K562 (cell line): ENCODE results near the gene DYNC1I1. TPM values are rescaled to one million over a fixed set of nuclear protein-coding genes. Genes with fewer than 3 reads are reported as not detected.

Experiments used
- ATAC-seq: fragments of 200-7000 bp; cut with Tn5 transposase; 3 replicates; pipeline ENCODE4 v1.9.1; 2020; ENCODE audit warnings: moderate library complexity
- BruUV-seq: library from RNA; stranded (reverse); fragments of 400-500 nt; replicated peaks from 2 replicates; lab custom pipeline; 2021; lab: Mats Ljungman, UMichigan
- CTCF ChIA-PET: fragments of 300-600 bp; formaldehyde crosslinking; extraction: SDS; loops from one replicate; lab custom pipeline; 2021; ENCODE audit warnings: low intra/inter-chr PET ratio; lab: Yijun Ruan, JAX
- POLR2A ChIA-PET: fragments of 300-600, 350-650 bp; sonication (Branson Sonifier 250); formaldehyde crosslinking; extraction: SDS; loops from one replicate; lab custom pipeline; 2021; ENCODE audit warnings: antibody characterized with exemption, inconsistent platforms; lab: Yijun Ruan, JAX
- DNase-seq, 4 experiments: peaks; one replicate each; pipeline versions ENCODE4 v3.0.0 to v3.0.0-alpha.2; 2011 to 2018; ENCODE audit warnings: low spot score in 3 of 4, mixed read lengths in 3 of 4; ENCODE audit errors: extremely low read depth in 1 of 4
- FAIRE-seq: peaks from 2 replicates; lab custom pipeline; 2011; peaks lifted over from hg19 to GRCh38; lab: Jason Lieb, UNC
- H2AFZ ChIP-seq: 2 replicates; pipeline ENCODE4 v1.6.0; 2011; ENCODE audit warnings: low read depth, low read length, control low read depth, inconsistent platforms
- H3K27ac ChIP-seq: fragments of 200-600 bp; 3 replicates; pipeline ENCODE4 v1.8.0; 2011; ENCODE audit warnings: low read depth, mild to moderate bottlenecking, control low read depth, inconsistent platforms, low read length, moderate library complexity, mixed read lengths; ENCODE audit errors: extremely low read depth
- H3K27me3 ChIP-seq, 2 experiments: fragments of 300-600 bp in 1 of 2; 2 replicates in 1 of 2; 3 replicates in 1 of 2; pipeline versions ENCODE4 v1.6.0 to v1.8.0; 2011; ENCODE audit warnings: inconsistent platforms in 2 of 2, low read length in 2 of 2, mild to moderate bottlenecking in 1 of 2, mixed read lengths in 1 of 2, moderate library complexity in 1 of 2; ENCODE audit not compliant: control insufficient read depth in 2 of 2, insufficient read depth in 2 of 2
- H3K36me3 ChIP-seq: fragments of 300-600 bp; 3 replicates; pipeline ENCODE4 v1.8.0; 2011; ENCODE audit warnings: mild to moderate bottlenecking, low read length, inconsistent platforms; ENCODE audit not compliant: control insufficient read depth, insufficient read depth
- H3K4me1 ChIP-seq, 2 experiments: fragments of 200-600 bp in 1 of 2; replicated peaks in 1 of 2; 2 replicates in 1 of 2; 3 replicates in 1 of 2; pipeline versions ENCODE4 v1.5.1 to v1.8.0; 2011; ENCODE audit warnings: inconsistent platforms in 2 of 2, low read length in 2 of 2, mild to moderate bottlenecking in 1 of 2, mixed read lengths in 1 of 2, moderate library complexity in 1 of 2; ENCODE audit not compliant: control insufficient read depth in 2 of 2, insufficient read depth in 2 of 2
- H3K4me2 ChIP-seq: 2 replicates; pipeline ENCODE4 v1.6.1; 2011; ENCODE audit warnings: low read length, control low read depth, inconsistent platforms, mixed read lengths; ENCODE audit not compliant: insufficient read depth
- H3K4me3 ChIP-seq: fragments of 200-600 bp; sonication (generic), shearing (Covaris generic); 2 replicates; pipeline ENCODE4 v1.5.1; 2016; ENCODE audit warnings: control low read depth, inconsistent platforms
- H3K79me2 ChIP-seq: fragments of 200-600 bp; 3 replicates; pipeline ENCODE4 v1.8.0; 2011; ENCODE audit warnings: low read length, inconsistent platforms; ENCODE audit not compliant: control insufficient read depth, insufficient read depth
- H3K9ac ChIP-seq, 2 experiments: 2 replicates each; pipeline versions ENCODE4 v1.6.0 to v1.6.1; 2011; ENCODE audit warnings: low read depth in 2 of 2, low read length in 2 of 2, control low read depth in 1 of 2, inconsistent platforms in 1 of 2, mild to moderate bottlenecking in 1 of 2, mixed read lengths in 1 of 2; ENCODE audit not compliant: insufficient read depth in 1 of 2
- H3K9me1 ChIP-seq: one replicate; pipeline ENCODE4 v1.6.0; 2011; ENCODE audit warnings: inconsistent platforms, mild to moderate bottlenecking, low read length, moderate library complexity; ENCODE audit not compliant: control insufficient read depth, insufficient read depth
- H3K9me3 ChIP-seq: replicated peaks from 2 replicates; pipeline ENCODE4 v1.5.1; 2011; ENCODE audit warnings: low read depth, low read length, inconsistent platforms; ENCODE audit not compliant: control insufficient read depth, insufficient read depth
- H4K20me1 ChIP-seq: replicated peaks from 2 replicates; pipeline ENCODE4 v1.6.1; 2011; ENCODE audit warnings: low read length, inconsistent platforms, mixed read lengths; ENCODE audit not compliant: control insufficient read depth, insufficient read depth
- ARHGAP35 ChIP-seq: fragments of 450-650 bp; IDR thresholded peaks from 2 replicates; pipeline ENCODE4 v1.6.1; 2018; ENCODE audit not compliant: partially characterized antibody
- TAF7 ChIP-seq: fragments of 450-650 bp; IDR thresholded peaks from 2 replicates; pipeline ENCODE4 v1.6.1; 2016; ENCODE audit warnings: missing genetic modification characterization, missing compliant biosample characterization
- ZNF212 ChIP-seq: fragments of 450-650 bp; formaldehyde crosslinking; IDR thresholded peaks from 2 replicates; pipeline ENCODE4 v1.4.0; 2020; ENCODE audit warnings: mild to moderate bottlenecking
- WGBS: fragments of 100-300 bp; shearing (Covaris generic); methylation state at CpG from one replicate; pipeline ENCODE4 v1.1.6; 2016; ENCODE audit warnings: low coverage, mixed read lengths; ENCODE audit not compliant: insufficient coverage; ENCODE audit errors: missing lambda C conversion rate; 5-methylcytosine and 5-hydroxymethylcytosine counted together
- in situ Hi-C: fragments of 300-500 bp; cut with MboI; formaldehyde crosslinking; loops from 4 replicates; pipeline ENCODE4 v1.15.0; 2018; ENCODE audit warnings: inconsistent platforms, mixed read lengths
- intact Hi-C: fragments of 100-400 bp; cut with micrococcal nuclease; formaldehyde crosslinking; loops from 2 replicates; pipeline ENCODE4 v1.14.2; 2022
- polyA plus RNA-seq, 8 experiments: library from polyadenylated mRNA; depleted of rRNA in 4 of 8; stranded (reverse) in 5 of 8; unstranded in 3 of 8; fragments of >200 nt; fragmentation: Nextera tagmentation in 2 of 8; fragmentation: Illumina TruSeq in 1 of 8; extraction: Ambion mirVana in 2 of 8; extraction: Trizol in 1 of 8; gene quantifications; 2 replicates each; pipeline versions ENCODE4 v1.2.1 to v1.2.3, GENCODE V29; 2011 to 2014; ENCODE audit warnings: inconsistent platforms in 1 of 8, missing spikeins in 1 of 8
- total RNA-seq, 7 experiments: library from RNA; depleted of rRNA in 6 of 7; stranded (reverse); fragments of >200 nt in 6 of 7; fragmentation: Illumina TruSeq in 2 of 7; extraction: Trizol in 2 of 7; gene quantifications; 2 replicates each; pipeline versions ENCODE4 v1.2.1 to v1.2.3, GENCODE V29; 2011 to 2021; ENCODE audit warnings: low replicate concordance in 1 of 7
- TF ChIP-seq, protein P1 (sequence below): fragments of 450-650 bp; IDR thresholded peaks from 2 replicates; pipeline ENCODE4 v1.6.1; 2018; ENCODE audit not compliant: partially characterized antibody

The DYNC1I1 gene
- total and polyA plus RNA-seq, 9 of the 15 experiments (the other 6 are each of a cell fraction or from before 2014, with no cell fraction given) = 0.22 to 1.5 (median 0.44) TPM

- Histone ChIP-seq H3K9ac (no peak overlapping the region), H3K4me2 (no peak overlapping the region), H3K27me3 (peaks cover 3 to 7% of the 10 kb centered on the region in 2 experiments; a peak in 2 of 5 replicates), H3K9me3 (no peaks in the 10 kb centered on the region), H3K9me1 (no peaks in the 10 kb centered on the region), H3K79me2 (no peaks in the 10 kb centered on the region), H3K27ac (no peak overlapping the region), H3K36me3 (no peaks in the 10 kb centered on the region), H3K4me1 (no peaks in the 10 kb centered on the region), H3K4me3 (no peak overlapping the region), H4K20me1 (no peaks in the 10 kb centered on the region), H2AFZ (no peak overlapping the region)
- no peak for FAIRE-seq
- no TSS peak for BruUV-seq
- in situ Hi-C loops (no loop called here), intact Hi-C loops (no loop called here)
- POLR2A ChIA-PET = no interaction called here
- DNase-seq = no peak
- CTCF ChIA-PET = interaction anchor here (0.6 to 0.7 kb wide), 3 partner anchors 40 to 1000 kb away, joined by 3 to 5 read pairs (median 3); no protein-coding TSS in a partner anchor
- WGBS = 1% methylated on average over 4 of the region's 4 CpGs
- no peak for ATAC-seq
- TF ChIP-seq, protein P1, sequence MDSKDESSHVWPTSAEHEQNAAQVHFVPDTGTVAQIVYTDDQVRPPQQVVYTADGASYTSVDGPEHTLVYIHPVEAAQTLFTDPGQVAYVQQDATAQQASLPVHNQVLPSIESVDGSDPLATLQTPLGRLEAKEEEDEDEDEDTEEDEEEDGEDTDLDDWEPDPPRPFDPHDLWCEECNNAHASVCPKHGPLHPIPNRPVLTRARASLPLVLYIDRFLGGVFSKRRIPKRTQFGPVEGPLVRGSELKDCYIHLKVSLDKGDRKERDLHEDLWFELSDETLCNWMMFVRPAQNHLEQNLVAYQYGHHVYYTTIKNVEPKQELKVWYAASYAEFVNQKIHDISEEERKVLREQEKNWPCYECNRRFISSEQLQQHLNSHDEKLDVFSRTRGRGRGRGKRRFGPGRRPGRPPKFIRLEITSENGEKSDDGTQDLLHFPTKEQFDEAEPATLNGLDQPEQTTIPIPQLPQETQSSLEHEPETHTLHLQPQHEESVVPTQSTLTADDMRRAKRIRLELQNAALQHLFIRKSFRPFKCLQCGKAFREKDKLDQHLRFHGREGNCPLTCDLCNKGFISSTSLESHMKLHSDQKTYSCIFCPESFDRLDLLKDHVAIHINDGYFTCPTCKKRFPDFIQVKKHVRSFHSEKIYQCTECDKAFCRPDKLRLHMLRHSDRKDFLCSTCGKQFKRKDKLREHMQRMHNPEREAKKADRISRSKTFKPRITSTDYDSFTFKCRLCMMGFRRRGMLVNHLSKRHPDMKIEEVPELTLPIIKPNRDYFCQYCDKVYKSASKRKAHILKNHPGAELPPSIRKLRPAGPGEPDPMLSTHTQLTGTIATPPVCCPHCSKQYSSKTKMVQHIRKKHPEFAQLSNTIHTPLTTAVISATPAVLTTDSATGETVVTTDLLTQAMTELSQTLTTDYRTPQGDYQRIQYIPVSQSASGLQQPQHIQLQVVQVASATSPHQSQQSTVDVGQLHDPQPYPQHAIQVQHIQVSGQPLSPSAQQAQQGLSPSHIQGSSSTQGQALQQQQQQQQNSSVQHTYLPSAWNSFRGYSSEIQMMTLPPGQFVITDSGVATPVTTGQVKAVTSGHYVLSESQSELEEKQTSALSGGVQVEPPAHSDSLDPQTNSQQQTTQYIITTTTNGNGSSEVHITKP = no peak
- TF ChIP-seq ARHGAP35 = no peak
- no peak for TF ChIP-seq TAF7 (tag)
- TF ChIP-seq ZNF212 = no peak
Observed at GRCh38 chr7:96045919-96046318, 273.6 kb downstream of the DYNC1I1 start.
